Mesenchymal stem cell (in vitro differentiated cells and primary cell): Measurements from ENCODE around the gene DLST.

Experiments
- DNase-seq: peaks from one replicate; pipeline ENCODE4 v3.0.0-alpha.2; 2013
- H2AFZ ChIP-seq: one replicate; pipeline ENCODE4 v1.6.1; 2013; ENCODE audit warnings: low read depth, mild to moderate bottlenecking, control low read depth, inconsistent platforms, low read length, moderate library complexity
- H2AK5ac ChIP-seq: 2 replicates; pipeline ENCODE4 v1.6.1; 2013; ENCODE audit warnings: low read length, moderate library complexity, mild to moderate bottlenecking, inconsistent platforms; ENCODE audit not compliant: severe bottlenecking
- H2BK120ac ChIP-seq: one replicate; pipeline ENCODE4 v1.6.1; 2013; ENCODE audit warnings: low read depth, mild to moderate bottlenecking, inconsistent platforms, low read length, moderate library complexity
- H2BK12ac ChIP-seq, 2 experiments: one replicate each; pipeline ENCODE4 v1.6.1; 2013; ENCODE audit warnings: inconsistent platforms in 2 of 2, low read length in 2 of 2, mild to moderate bottlenecking in 2 of 2, moderate library complexity in 2 of 2, control low read depth in 1 of 2
- H2BK15ac ChIP-seq: one replicate; pipeline ENCODE4 v1.6.1; 2013; ENCODE audit warnings: mild to moderate bottlenecking, low read depth, inconsistent platforms; ENCODE audit not compliant: poor library complexity, severe bottlenecking
- H2BK5ac ChIP-seq: 2 replicates; pipeline ENCODE4 v1.6.1; 2013; ENCODE audit warnings: low read depth, mild to moderate bottlenecking, low read length, control low read depth, inconsistent platforms; ENCODE audit not compliant: poor library complexity, severe bottlenecking
- H3K14ac ChIP-seq, 2 experiments: one replicate each; pipeline ENCODE4 v1.6.1; 2013; ENCODE audit warnings: inconsistent platforms in 2 of 2, low read length in 2 of 2, control low read depth in 1 of 2, mild to moderate bottlenecking in 1 of 2, moderate library complexity in 1 of 2
- H3K18ac ChIP-seq, 2 experiments: one replicate each; pipeline ENCODE4 v1.6.1; 2013; ENCODE audit warnings: inconsistent platforms in 2 of 2, low read length in 2 of 2, control low read depth in 1 of 2, low read depth in 1 of 2, mild to moderate bottlenecking in 1 of 2
- H3K23ac ChIP-seq, 2 experiments: one replicate each; pipeline ENCODE4 v1.6.1; 2013; ENCODE audit warnings: inconsistent platforms in 2 of 2, low read length in 2 of 2, mild to moderate bottlenecking in 2 of 2, moderate library complexity in 2 of 2, control low read depth in 1 of 2
- H3K27ac ChIP-seq: 2 replicates; pipeline ENCODE4 v1.5.1; 2013; ENCODE audit warnings: mild to moderate bottlenecking, moderate library complexity, low read length, control low read depth, inconsistent platforms; ENCODE audit not compliant: poor library complexity, severe bottlenecking
- H3K27me3 ChIP-seq, 2 experiments: 2 replicates each; pipeline versions ENCODE4 v1.6.1 to v1.7.0; 2013; ENCODE audit warnings: low read length in 2 of 2, mild to moderate bottlenecking in 2 of 2, moderate library complexity in 2 of 2, control low read depth in 1 of 2, inconsistent platforms in 1 of 2; ENCODE audit not compliant: control insufficient read depth in 1 of 2, insufficient read depth in 1 of 2
- H3K36me3 ChIP-seq, 2 experiments: 2 replicates each; pipeline versions ENCODE4 v1.6.1 to v1.7.0; 2013; ENCODE audit warnings: low read length in 2 of 2, control low read depth in 1 of 2, inconsistent platforms in 1 of 2, low read depth in 1 of 2, mild to moderate bottlenecking in 1 of 2; ENCODE audit not compliant: insufficient read depth in 2 of 2, control insufficient read depth in 1 of 2
- H3K4ac ChIP-seq, 2 experiments: one replicate each; pipeline ENCODE4 v1.6.1; 2013; ENCODE audit warnings: inconsistent platforms in 2 of 2, low read length in 2 of 2, mild to moderate bottlenecking in 2 of 2, moderate library complexity in 2 of 2, control low read depth in 1 of 2, low read depth in 1 of 2
- H3K4me1 ChIP-seq: 2 replicates; pipeline ENCODE4 v1.6.1; 2013; ENCODE audit warnings: low read depth, low read length, control low read depth; ENCODE audit not compliant: control insufficient read depth, insufficient read depth
- H3K4me2 ChIP-seq: 2 replicates; pipeline ENCODE4 v1.6.1; 2013; ENCODE audit warnings: low read length, mild to moderate bottlenecking, inconsistent platforms; ENCODE audit not compliant: poor library complexity, severe bottlenecking
- H3K4me3 ChIP-seq, 2 experiments: 2 replicates each; pipeline versions ENCODE4 v1.5.1 to v1.7.0; 2013; ENCODE audit warnings: low read length in 2 of 2, mild to moderate bottlenecking in 2 of 2, control low read depth in 1 of 2, low read depth in 1 of 2; ENCODE audit not compliant: insufficient read depth in 1 of 2
- H3K79me1 ChIP-seq: replicated peaks from 2 replicates; pipeline ENCODE4 v1.6.1; 2013; ENCODE audit warnings: mild to moderate bottlenecking, control low read depth, low read length, inconsistent platforms; ENCODE audit not compliant: poor library complexity, severe bottlenecking
- H3K9ac ChIP-seq: 2 replicates; pipeline ENCODE4 v1.7.0; 2013; ENCODE audit warnings: mild to moderate bottlenecking, low read length, moderate library complexity
- H3K9me3 ChIP-seq: 2 replicates; pipeline ENCODE4 v1.7.0; 2013; ENCODE audit warnings: mild to moderate bottlenecking, low read length; ENCODE audit not compliant: control insufficient read depth
- H4K8ac ChIP-seq: one replicate; pipeline ENCODE4 v1.6.1; 2013; ENCODE audit warnings: inconsistent platforms, mild to moderate bottlenecking, low read length, moderate library complexity
- H4K91ac ChIP-seq: one replicate; pipeline ENCODE4 v1.6.1; 2013; ENCODE audit warnings: mild to moderate bottlenecking, low read length, inconsistent platforms
- WGBS: methylation state at CpG from one replicate; pipeline ENCODE4 v1.1.7; 2013; ENCODE audit warnings: mixed read lengths; 5-methylcytosine and 5-hydroxymethylcytosine counted together

Gene DLST

DNA sequence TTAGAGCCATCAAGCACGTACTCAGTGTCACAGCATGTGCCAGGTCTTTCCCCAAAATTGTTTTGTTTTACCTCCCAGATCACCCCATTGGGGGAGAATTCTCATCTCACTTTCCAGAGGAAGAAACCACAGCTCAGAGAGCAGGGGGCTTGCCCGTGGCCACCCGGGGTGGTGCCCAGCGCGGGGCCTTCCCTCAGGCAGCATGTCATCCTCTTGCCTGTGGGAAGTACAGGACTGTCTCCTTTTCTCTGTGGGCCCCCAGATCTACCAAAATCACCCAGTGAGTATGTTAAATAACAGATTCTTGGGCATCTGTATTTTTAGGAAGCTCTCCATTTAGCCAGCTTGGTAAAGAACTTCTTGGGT, 35.4 kb downstream of the DLST start:
- no peak for DNase-seq
- Histone ChIP-seq H3K27ac (no peak overlapping the region), H3K36me3 (peaks cover 0 to 2% of the 10 kb centered on the region in 2 experiments), H3K27me3 (no peaks in the 10 kb centered on the region), H3K23ac (no peak overlapping the region), H3K4me3 (no peak overlapping the region), H4K8ac (no peak overlapping the region), H2BK15ac (no peak overlapping the region), H2AFZ (no peak overlapping the region), H3K9ac (no peak overlapping the region), H2BK120ac (no peak overlapping the region), H3K4ac (no peak overlapping the region), H2AK5ac (peak overlapping the region; percentile 10), H3K4me1 (peaks cover 30% of the 10 kb centered on the region), H3K14ac (no peak overlapping the region), H4K91ac (no peak overlapping the region), H3K9me3 (no peaks in the 10 kb centered on the region), H2BK5ac (no peak overlapping the region), H3K79me1 (no peaks in the 10 kb centered on the region), H3K4me2 (no peak overlapping the region), H3K18ac (no peak overlapping the region), H2BK12ac (no peak overlapping the region)
- 91% methylated on average over 5 of the region's 5 CpGs for WGBS

DNA sequence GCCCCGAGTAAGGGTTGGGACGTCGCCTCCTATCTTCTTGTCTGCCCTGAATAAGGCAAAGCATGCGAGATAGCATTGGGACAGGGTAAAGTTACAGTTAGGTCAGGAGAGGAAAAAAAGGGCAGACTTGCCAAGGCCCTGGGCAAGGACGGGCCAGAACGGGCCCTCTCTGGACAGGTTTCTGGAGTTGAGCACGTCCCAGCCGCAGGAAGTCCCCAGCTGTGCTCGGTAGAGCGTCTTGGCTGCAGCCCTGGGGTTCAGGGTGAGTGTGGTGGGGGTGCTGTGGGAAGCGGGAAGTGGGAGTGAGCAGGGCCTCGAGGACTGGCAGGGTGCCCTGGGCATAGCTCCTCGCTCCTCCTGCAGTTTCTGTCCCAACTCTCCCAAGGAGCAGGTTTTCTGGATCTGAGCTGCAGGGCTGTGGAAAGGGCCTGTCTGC, 35.9 kb downstream of the DLST start:
- Histone ChIP-seq H2BK5ac (no peak overlapping the region), H3K18ac (no peak overlapping the region), H3K4me3 (no peak overlapping the region), H2BK12ac (no peak overlapping the region), H3K23ac (no peak overlapping the region), H2AK5ac (no peak overlapping the region), H3K27me3 (no peaks in the 10 kb centered on the region), H3K4me1 (peaks cover 34% of the 10 kb centered on the region), H3K79me1 (no peaks in the 10 kb centered on the region), H3K27ac (no peak overlapping the region), H3K4ac (no peak overlapping the region), H3K9me3 (no peaks in the 10 kb centered on the region), H2AFZ (no peak overlapping the region), H3K14ac (no peak overlapping the region), H3K4me2 (peak overlapping the region; percentile 35), H2BK120ac (no peak overlapping the region), H4K8ac (no peak overlapping the region), H2BK15ac (no peak overlapping the region), H3K36me3 (peaks cover 0 to 2% of the 10 kb centered on the region in 2 experiments), H3K9ac (no peak overlapping the region), H4K91ac (no peak overlapping the region)
- 97% methylated on average over 12 of the region's 13 CpGs for WGBS
- DNase-seq = no peak

DNA sequence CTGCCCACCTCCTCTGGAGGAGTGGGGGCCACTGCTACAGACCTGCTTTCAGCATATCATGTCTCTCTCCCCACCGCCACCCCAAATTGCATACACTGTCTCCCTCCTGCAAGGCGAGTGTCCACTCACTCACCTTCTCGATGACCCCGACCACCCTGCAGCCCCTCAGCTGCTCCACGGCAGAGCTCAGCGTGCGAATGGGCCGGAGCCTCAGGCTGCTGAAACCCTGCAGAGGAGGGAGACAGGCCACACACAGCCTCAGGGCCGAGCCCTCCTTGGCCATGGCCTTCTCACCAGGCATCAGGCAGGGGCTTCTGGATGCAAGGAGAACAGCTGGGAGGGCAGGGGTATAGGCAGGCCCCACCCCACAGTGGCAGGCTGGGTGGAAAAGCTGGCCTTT, 36.7 kb downstream of the DLST start:
- peak overlapping the region in 1 of 2 experiments; percentile 26 for H3K14ac ChIP-seq
- no peak overlapping the region for H2BK120ac ChIP-seq
- H2AFZ ChIP-seq = no peak overlapping the region
- H3K4me1 ChIP-seq = peaks cover 37% of the 10 kb centered on the region
- H3K9ac ChIP-seq = no peak overlapping the region
- no peaks in the 10 kb centered on the region for H3K9me3 ChIP-seq
- no peak overlapping the region for H2BK12ac ChIP-seq
- H3K36me3 ChIP-seq = peaks cover 0 to 2% of the 10 kb centered on the region in 2 experiments
- DNase-seq = no peak
- H3K23ac ChIP-seq = no peak overlapping the region
- no peak overlapping the region for H4K91ac ChIP-seq
- H2AK5ac ChIP-seq = peak overlapping the region; percentile 28
- H3K27ac ChIP-seq = no peak overlapping the region
- H3K4ac ChIP-seq = no peak overlapping the region
- H3K27me3 ChIP-seq = no peaks in the 10 kb centered on the region
- no peak overlapping the region for H2BK15ac ChIP-seq
- no peak overlapping the region for H2BK5ac ChIP-seq
- no peaks in the 10 kb centered on the region for H3K79me1 ChIP-seq
- peak overlapping the region in 1 of 2 experiments; percentile 17 for H3K4me3 ChIP-seq
- H4K8ac ChIP-seq = no peak overlapping the region
- WGBS = 93% methylated on average over 9 of the region's 9 CpGs
- H3K4me2 ChIP-seq = no peak overlapping the region
- peak overlapping the region in 1 of 2 experiments; percentile 10 for H3K18ac ChIP-seq

DNA sequence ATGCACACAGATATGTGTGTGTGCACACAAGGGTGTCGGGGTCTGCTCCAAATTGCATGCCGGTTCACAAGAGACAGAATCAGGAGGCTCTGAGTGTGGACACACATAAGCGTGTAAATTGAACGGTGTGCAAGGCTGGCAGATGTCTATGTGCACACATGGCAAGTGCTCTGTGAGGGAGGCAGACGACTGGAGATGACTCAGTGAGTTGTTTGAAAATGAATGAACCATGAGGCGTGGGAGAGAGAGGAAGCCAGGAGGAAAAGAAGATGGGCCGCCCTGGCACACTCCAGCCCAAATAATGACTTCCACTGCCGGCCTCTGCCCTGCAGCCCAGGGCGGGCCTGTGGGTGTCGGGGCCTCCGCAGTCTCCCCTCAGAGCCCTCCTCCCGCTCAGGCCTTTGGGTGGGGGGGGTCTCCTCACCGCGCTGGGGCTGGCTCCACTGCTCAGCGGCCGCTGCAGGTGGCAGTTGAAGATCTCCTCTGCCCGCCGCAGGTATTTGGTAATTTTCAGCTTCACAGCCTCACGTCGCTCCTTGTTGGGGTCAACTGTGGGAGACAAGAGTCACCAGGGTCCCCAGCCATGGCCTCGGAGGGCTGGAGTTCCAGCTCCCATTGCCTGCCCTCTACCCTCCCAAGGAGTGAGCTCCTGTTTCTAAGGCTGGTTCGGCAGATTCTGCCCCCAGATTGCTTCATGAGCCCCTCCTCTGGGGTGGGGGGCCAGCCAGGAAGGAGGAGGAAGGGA, 37.9 kb downstream of the DLST start:
- H3K14ac ChIP-seq = no peak overlapping the region
- H3K4me1 ChIP-seq = peaks cover 37% of the 10 kb centered on the region
- WGBS = 91% methylated on average over 21 of the region's 22 CpGs
- H4K8ac ChIP-seq = no peak overlapping the region
- no peak overlapping the region for H2BK12ac ChIP-seq
- no peak overlapping the region for H3K4ac ChIP-seq
- peaks cover 0 to 2% of the 10 kb centered on the region in 2 experiments for H3K36me3 ChIP-seq
- H3K18ac ChIP-seq = no peak overlapping the region
- H2AFZ ChIP-seq = no peak overlapping the region
- H3K9me3 ChIP-seq = no peaks in the 10 kb centered on the region
- H2AK5ac ChIP-seq = no peak overlapping the region
- H3K23ac ChIP-seq = no peak overlapping the region
- no peak overlapping the region for H3K27ac ChIP-seq
- no peaks in the 10 kb centered on the region for H3K79me1 ChIP-seq
- H3K4me3 ChIP-seq = no peak overlapping the region
- H3K27me3 ChIP-seq = no peaks in the 10 kb centered on the region
- H2BK15ac ChIP-seq = no peak overlapping the region
- peak; percentile 20 for DNase-seq
- no peak overlapping the region for H3K4me2 ChIP-seq
- no peak overlapping the region for H3K9ac ChIP-seq
- H2BK5ac ChIP-seq = no peak overlapping the region
- H2BK120ac ChIP-seq = no peak overlapping the region
- H4K91ac ChIP-seq = peak overlapping the region; percentile 14
